Astrocyte (in vitro differentiated cells and primary cell): ENCODE measurements around the gene GVQW3. TPM values are rescaled to one million over a fixed set of nuclear protein-coding genes. Genes with fewer than 3 reads are reported as not detected.
A peak's percentile ranks its signal among the peaks of the same experiment; 100 is the strongest.

Experiments used
- DNase-seq: peaks from one replicate; pipeline ENCODE4 v3.0.0-alpha.2; 2010; ENCODE audit warnings: low read depth
- FAIRE-seq: peaks from 2 replicates; lab custom pipeline; 2011; peaks lifted over from hg19 to GRCh38; lab: Jason Lieb, UNC
- H2AFZ ChIP-seq: 2 replicates; pipeline ENCODE4 v1.6.0; 2012; ENCODE audit warnings: low read depth, low read length, inconsistent platforms
- H3K27ac ChIP-seq: 2 replicates; pipeline ENCODE4 v1.5.1; 2011; ENCODE audit warnings: low read depth, low read length, inconsistent platforms
- H3K27me3 ChIP-seq: 2 replicates; pipeline ENCODE4 v1.6.0; 2011; ENCODE audit warnings: low read length, inconsistent platforms; ENCODE audit not compliant: insufficient read depth
- H3K36me3 ChIP-seq: 2 replicates; pipeline ENCODE4 v1.5.1; 2011; ENCODE audit warnings: low read length, inconsistent platforms; ENCODE audit not compliant: insufficient read depth
- H3K4me1 ChIP-seq: 2 replicates; pipeline ENCODE4 v1.5.1; 2011; ENCODE audit warnings: low read length, inconsistent platforms; ENCODE audit not compliant: insufficient read depth
- H3K4me2 ChIP-seq: 2 replicates; pipeline ENCODE4 v1.6.0; 2012; ENCODE audit warnings: low read length, inconsistent platforms
- H3K4me3 ChIP-seq: 2 replicates; pipeline ENCODE4 v1.5.1; 2011; ENCODE audit warnings: low read depth, mild to moderate bottlenecking, low read length, inconsistent platforms; ENCODE audit not compliant: insufficient read depth
- H3K79me2 ChIP-seq: 2 replicates; pipeline ENCODE4 v1.6.0; 2012; ENCODE audit warnings: mild to moderate bottlenecking, low read length, inconsistent platforms; ENCODE audit not compliant: insufficient read depth
- H3K9ac ChIP-seq: 2 replicates; pipeline ENCODE4 v1.6.0; 2012; ENCODE audit warnings: mild to moderate bottlenecking, low read length, inconsistent platforms
- H3K9me3 ChIP-seq: 2 replicates; pipeline ENCODE4 v1.5.1; 2012; ENCODE audit warnings: low read depth, mild to moderate bottlenecking, low read length, inconsistent platforms; ENCODE audit not compliant: insufficient read depth
- H4K20me1 ChIP-seq: 2 replicates; pipeline ENCODE4 v1.6.0; 2012; ENCODE audit warnings: low read length, inconsistent platforms; ENCODE audit not compliant: insufficient read depth
- H3K27ac Mint-ChIP-seq: one replicate; pipeline ENCODE4 v1.8.0; 2021; ENCODE audit warnings: mild to moderate bottlenecking, mixed read lengths; ENCODE audit not compliant: unreplicated experiment
- H3K27me3 Mint-ChIP-seq: one replicate; pipeline ENCODE4 v1.8.0; 2021; ENCODE audit warnings: low read depth, mixed read lengths; ENCODE audit not compliant: unreplicated experiment
- H3K36me3 Mint-ChIP-seq: one replicate; pipeline ENCODE4 v1.8.0; 2021; ENCODE audit warnings: low read depth, mixed read lengths; ENCODE audit not compliant: unreplicated experiment
- H3K4me1 Mint-ChIP-seq: one replicate; pipeline ENCODE4 v1.8.0; 2021; ENCODE audit warnings: low read depth, mixed read lengths; ENCODE audit not compliant: unreplicated experiment
- H3K4me3 Mint-ChIP-seq: one replicate; pipeline ENCODE4 v1.8.0; 2021; ENCODE audit warnings: mild to moderate bottlenecking, moderate library complexity, mixed read lengths; ENCODE audit not compliant: unreplicated experiment
- H3K9me3 Mint-ChIP-seq: one replicate; pipeline ENCODE4 v1.8.0; 2021; ENCODE audit warnings: mild to moderate bottlenecking, mixed read lengths; ENCODE audit not compliant: unreplicated experiment
- EZH2 ChIP-seq: IDR thresholded peaks from 2 replicates; pipeline ENCODE4 v1.6.1; 2012; ENCODE audit warnings: mild to moderate bottlenecking, low read length, inconsistent platforms; ENCODE audit not compliant: insufficient read depth
- total RNA-seq: library from RNA; stranded (reverse); gene quantifications from 2 replicates; pipeline ENCODE4 v1.2.1, GENCODE V29; 2021
- TF ChIP-seq, protein P1 (sequence below): IDR thresholded peaks from 2 replicates; pipeline ENCODE4 v1.5.1; 2011; ENCODE audit warnings: low read depth, mild to moderate bottlenecking, inconsistent platforms, low read length, moderate library complexity; ENCODE audit not compliant: insufficient read depth

GVQW3 gene
- total RNA-seq, 1 donor from 2014 or later = 2.0 TPM

GRCh38 chr11:76380159-76380976, 755 bp upstream of the GVQW3 start:
- TF ChIP-seq, protein P1, sequence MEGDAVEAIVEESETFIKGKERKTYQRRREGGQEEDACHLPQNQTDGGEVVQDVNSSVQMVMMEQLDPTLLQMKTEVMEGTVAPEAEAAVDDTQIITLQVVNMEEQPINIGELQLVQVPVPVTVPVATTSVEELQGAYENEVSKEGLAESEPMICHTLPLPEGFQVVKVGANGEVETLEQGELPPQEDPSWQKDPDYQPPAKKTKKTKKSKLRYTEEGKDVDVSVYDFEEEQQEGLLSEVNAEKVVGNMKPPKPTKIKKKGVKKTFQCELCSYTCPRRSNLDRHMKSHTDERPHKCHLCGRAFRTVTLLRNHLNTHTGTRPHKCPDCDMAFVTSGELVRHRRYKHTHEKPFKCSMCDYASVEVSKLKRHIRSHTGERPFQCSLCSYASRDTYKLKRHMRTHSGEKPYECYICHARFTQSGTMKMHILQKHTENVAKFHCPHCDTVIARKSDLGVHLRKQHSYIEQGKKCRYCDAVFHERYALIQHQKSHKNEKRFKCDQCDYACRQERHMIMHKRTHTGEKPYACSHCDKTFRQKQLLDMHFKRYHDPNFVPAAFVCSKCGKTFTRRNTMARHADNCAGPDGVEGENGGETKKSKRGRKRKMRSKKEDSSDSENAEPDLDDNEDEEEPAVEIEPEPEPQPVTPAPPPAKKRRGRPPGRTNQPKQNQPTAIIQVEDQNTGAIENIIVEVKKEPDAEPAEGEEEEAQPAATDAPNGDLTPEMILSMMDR = no peak
- TF ChIP-seq EZH2 = no peak
- Histone ChIP-seq H3K9ac (peak overlapping the region; percentile 89), H3K4me3 (peak overlapping the region; percentile 91), H4K20me1 (peaks cover 44% of the 10 kb centered on the region), H3K4me1 (peaks cover 17% of the 10 kb centered on the region), H3K4me2 (peak overlapping the region; percentile 100), H3K9me3 (no peaks in the 10 kb centered on the region), H3K79me2 (peaks cover 55% of the 10 kb centered on the region), H3K27ac (peak overlapping the region; percentile 59), H3K36me3 (no peaks in the 10 kb centered on the region), H2AFZ (peak overlapping the region; percentile 74), H3K27me3 (no peaks in the 10 kb centered on the region)
- peaks cover 5% of the 10 kb centered on the region for H3K4me1 Mint-ChIP-seq
- DNase-seq (no peak), FAIRE-seq (no peak)
- peak overlapping the region; percentile 88 for H3K27ac Mint-ChIP-seq
- H3K4me3 Mint-ChIP-seq = peak overlapping the region; percentile 98
- no peaks in the 10 kb centered on the region for H3K27me3 Mint-ChIP-seq
- H3K9me3 Mint-ChIP-seq = no peaks in the 10 kb centered on the region
- peaks cover 3% of the 10 kb centered on the region for H3K36me3 Mint-ChIP-seq

GRCh38 chr11:76382209-76382608, 1.1 kb downstream of the GVQW3 start:
- Histone ChIP-seq H3K4me1 (peaks cover 17% of the 10 kb centered on the region), H3K27me3 (no peaks in the 10 kb centered on the region), H2AFZ (no peak overlapping the region), H4K20me1 (peaks cover 28% of the 10 kb centered on the region), H3K79me2 (peaks cover 37% of the 10 kb centered on the region), H3K9me3 (no peaks in the 10 kb centered on the region), H3K9ac (no peak overlapping the region), H3K36me3 (no peaks in the 10 kb centered on the region), H3K4me3 (peak overlapping the region; percentile 91), H3K27ac (no peak overlapping the region), H3K4me2 (peak overlapping the region; percentile 100)
- Mint-ChIP-seq H3K4me1 (peaks cover 8% of the 10 kb centered on the region), H3K9me3 (no peaks in the 10 kb centered on the region), H3K4me3 (peak overlapping the region; percentile 92), H3K27ac (no peak overlapping the region), H3K36me3 (peaks cover 6% of the 10 kb centered on the region), H3K27me3 (no peaks in the 10 kb centered on the region)
- DNase-seq = no peak
- TF ChIP-seq, protein P1 = no peak
- no peak for TF ChIP-seq EZH2
- FAIRE-seq = no peak

GRCh38 chr11:76385903-76386302, 4.8 kb downstream of the GVQW3 start:
- TF ChIP-seq, protein P1 = no peak
- no peak for TF ChIP-seq EZH2
- Histone ChIP-seq H3K36me3 (no peaks in the 10 kb centered on the region), H3K79me2 (peaks cover 3% of the 10 kb centered on the region), H2AFZ (no peak overlapping the region), H3K9me3 (no peaks in the 10 kb centered on the region), H3K27ac (no peak overlapping the region), H3K4me1 (peaks cover 11% of the 10 kb centered on the region), H3K27me3 (no peaks in the 10 kb centered on the region), H3K4me2 (no peak overlapping the region), H3K9ac (no peak overlapping the region), H4K20me1 (no peaks in the 10 kb centered on the region), H3K4me3 (no peak overlapping the region)
- Mint-ChIP-seq H3K4me3 (no peak overlapping the region), H3K27me3 (no peaks in the 10 kb centered on the region), H3K9me3 (no peaks in the 10 kb centered on the region), H3K27ac (no peak overlapping the region), H3K36me3 (peaks cover 6% of the 10 kb centered on the region), H3K4me1 (peaks cover 4% of the 10 kb centered on the region)
- peak; percentile 68 for DNase-seq
- FAIRE-seq = no peak
